Testis (tissue), 3 donors: ENCODE data around the gene SDE2. TPM values are rescaled to one million over a fixed set of nuclear protein-coding genes. Genes with fewer than 3 reads are reported as not detected.
"Not testable (repeated sequence)": the region's sequence is repeated elsewhere in the genome, so short reads cannot be mapped to it uniquely, and the experiment has no call there.

Source experiments
- DNase-seq: peaks from one replicate; pipeline ENCODE4 v3.0.0-alpha.2; 2019
- H3K27ac ChIP-seq, 2 donors: fragments of 200-600 bp; sonication (generic); one replicate each; pipeline ENCODE4 v1.5.1; 2019
- H3K27me3 ChIP-seq: fragments of 200-600 bp; sonication (generic); one replicate; pipeline ENCODE4 v1.5.1; 2019
- H3K36me3 ChIP-seq: fragments of 200-600 bp; sonication (generic); one replicate; pipeline ENCODE4 v1.5.1; 2017; ENCODE audit warnings: low read depth; ENCODE audit errors: missing control alignments
- H3K4me1 ChIP-seq: fragments of 200-600 bp; sonication (generic); one replicate; pipeline ENCODE4 v1.5.1; 2019
- H3K4me3 ChIP-seq, 2 donors: fragments of 200-600 bp; sonication (generic); one replicate each; pipeline ENCODE4 v1.5.1; 2017 to 2019
- H3K9me3 ChIP-seq: fragments of 200-600 bp; sonication (generic); one replicate; pipeline ENCODE4 v1.5.1; 2017
- CTCF ChIP-seq, 3 experiments: fragments of 450-650 bp in 2 of 3; fragments of 200-600 bp in 1 of 3; sonication (generic) in 1 of 3; IDR thresholded peaks; one replicate each; pipeline ENCODE4 v1.5.1; 2016 to 2019; ENCODE audit warnings: antibody characterized with exemption in 3 of 3, mild to moderate bottlenecking in 2 of 3, moderate library complexity in 1 of 3
- POLR2A ChIP-seq: fragments of 450-650 bp; IDR thresholded peaks from one replicate; pipeline ENCODE4 v1.6.1; 2017; ENCODE audit warnings: antibody characterized with exemption, mild to moderate bottlenecking, moderate library complexity
- WGBS, 2 donors: methylation state at CpG; one replicate each; pipeline ENCODE4 v1.1.5; 2018; 5-methylcytosine and 5-hydroxymethylcytosine counted together
- intact Hi-C: fragments of 100-400 bp; cut with DNase I; formaldehyde crosslinking; loops from one replicate; pipeline ENCODE4 v1.15.1; 2023; ENCODE audit warnings: low total_unique reads
- polyA plus RNA-seq: library from polyadenylated mRNA; stranded (reverse); fragments of 350-450 nt; fragmentation: Illumina TruSeq; extraction: RNeasy Lipid Tissue Mini Kit (QIAGEN cat#74804); gene quantifications from one replicate; pipeline ENCODE4 v1.2.3, GENCODE V29; 2014; ENCODE audit warnings: low read depth, low replicate concordance; ENCODE audit not compliant: insufficient read depth
- total RNA-seq, 2 donors: library from RNA; depleted of rRNA; stranded (reverse); fragments of >200 nt; gene quantifications; one replicate each; pipeline ENCODE4 v1.2.3, GENCODE V29; 2016

The SDE2 gene
- total and polyA plus RNA-seq, 3 donors from 2014 or later: 17.9 to 23.9 (median 22.4) TPM

GRCh38 chr1:225973158-225973557, 26.0 kb downstream of the SDE2 start:
- WGBS, 2 donors: 78 to 91% methylated on average over 5 of the region's 5 CpGs
- no peaks in the 10 kb centered on the region for H3K9me3 ChIP-seq
- no peaks in the 10 kb centered on the region for H3K4me1 ChIP-seq
- H3K4me3 ChIP-seq: no peak overlapping the region
- H3K36me3 ChIP-seq: no peaks in the 10 kb centered on the region
- intact Hi-C loops: loop anchor here (5.0 to 10.0 kb wide), 2 partner anchors 198 to 496 kb away; partner anchors contain the start of gene SRP9
- no peaks in the 10 kb centered on the region for H3K27me3 ChIP-seq
- TF ChIP-seq POLR2A (no peak), CTCF (IDR thresholded peaks at IDR 0.05) (no peak)
- no peak for DNase-seq
- H3K27ac ChIP-seq: no peak overlapping the region

- intact Hi-C loops: loop anchor here (5.0 to 10.0 kb wide), 2 partner anchors 198 to 495 kb away; partner anchors contain the start of gene SRP9
- no peaks in the 10 kb centered on the region for H3K27me3 ChIP-seq
Observed at GRCh38 chr1:225972344-225973152, 26.6 kb downstream of the SDE2 start.

GRCh38 chr1:225970592-225971157, 28.5 kb downstream of the SDE2 start:
- H3K4me3 ChIP-seq, H3K4me1 ChIP-seq, H3K9me3 ChIP-seq, H3K27ac ChIP-seq, H3K36me3 ChIP-seq, H3K27me3 ChIP-seq, DNase-seq: not testable (repeated sequence)
- intact Hi-C loops: loop anchor here (5.0 to 10.0 kb wide), 2 partner anchors 196 to 493 kb away; partner anchors contain the start of gene SRP9
- WGBS, 2 donors: 66 to 84% methylated on average over 16 of the region's 16 CpGs

More at GRCh38 chr1:225972344-225973152, 26.6 kb downstream of the SDE2 start:
- H3K9me3 ChIP-seq: no peaks in the 10 kb centered on the region
- no peak overlapping the region for H3K4me3 ChIP-seq
- DNase-seq: no peak
- H3K4me1 ChIP-seq: no peaks in the 10 kb centered on the region
- TF ChIP-seq POLR2A: no peak
- TF ChIP-seq CTCF (IDR thresholded peaks at IDR 0.05): no peak
- WGBS, 2 donors: 90 to 94% methylated on average over 7 to 15 of the region's 15 CpGs
- H3K36me3 ChIP-seq: no peaks in the 10 kb centered on the region
- H3K27ac ChIP-seq: no peak overlapping the region

- not testable (repeated sequence) for H3K27me3 ChIP-seq, H3K4me1 ChIP-seq, H3K36me3 ChIP-seq, H3K27ac ChIP-seq, DNase-seq, H3K9me3 ChIP-seq
- H3K4me3 ChIP-seq: peak overlapping the region in 1 of 2 donors; percentile 31
- 83% methylated on average over 6 of the region's 28 CpGs; no CpG with 5 or more reads in 1 of the 2 donors for WGBS, 2 donors
- intact Hi-C loops: loop anchor here (5.0 to 10.0 kb wide), 2 partner anchors 195 to 492 kb away; partner anchors contain the start of gene SRP9
Observed at GRCh38 chr1:225969751-225970150, 29.4 kb downstream of the SDE2 start.

- Histone ChIP-seq H3K27ac (peak overlapping the region in 1 of 2 donors; percentile 41), H3K9me3 (no peaks in the 10 kb centered on the region), H3K4me3 (no peak overlapping the region), H3K4me1 (no peaks in the 10 kb centered on the region), H3K27me3 (no peaks in the 10 kb centered on the region), H3K36me3 (no peaks in the 10 kb centered on the region)
- intact Hi-C loops: no loop called here
- DNase-seq: no peak
- WGBS, 2 donors: 43 to 80% methylated on average over 5 of the region's 5 CpGs
- TF ChIP-seq CTCF (IDR thresholded peaks at IDR 0.05): no peak
- no peak for TF ChIP-seq POLR2A
Observed at GRCh38 chr1:225965231-225965630, 33.9 kb downstream of the SDE2 start.
